ENCODE measurements around the gene GGTA1. TPM values are rescaled to one million over a fixed set of nuclear protein-coding genes. Genes with fewer than 3 reads are reported as not detected.

The GGTA1 gene
- total and polyA plus RNA-seq, 7 donors = 3.6 to 18.0 (median 7.2) TPM

- no peak for TF ChIP-seq POLR2A (IDR thresholded peaks at IDR 0.05)
- peak; percentile 14 to 63 (median 49) for TF ChIP-seq CTCF (IDR thresholded peaks at IDR 0.05)
- Histone ChIP-seq H3K4me3 (peak overlapping the region; percentile 26 to 58 (median 50)), H3K27me3 (peaks cover 0 to 24% (median 7%) of the 10 kb centered on the region in 3 donors), H3K27ac (peak overlapping the region; percentile 53 to 69 (median 65)), H3K4me1 (peaks cover 0 to 27% (median 24%) of the 10 kb centered on the region in 4 donors), H3K9me3 (peaks cover 0 to 3% (median 0%) of the 10 kb centered on the region in 4 donors), H3K36me3 (no peaks in the 10 kb centered on the region)
- no peak for DNase-seq
- intact Hi-C loops (cut with DNase I) = no loop called here
- 1 to 3% methylated on average over 4 of the region's 4 CpGs for WGBS, 2 donors
These were observed 1.5 kb downstream of the GGTA1 start for GRCh38 chr9:121498150-121498486.

GRCh38 chr9:121495976-121496375 is 3.7 kb downstream of the GGTA1 start:
- Histone ChIP-seq H3K27ac (no peak overlapping the region), H3K36me3 (no peaks in the 10 kb centered on the region), H3K9me3 (peaks cover 0 to 3% (median 0%) of the 10 kb centered on the region in 4 donors), H3K4me3 (no peak overlapping the region), H3K27me3 (peaks cover 0 to 18% (median 7%) of the 10 kb centered on the region in 3 donors), H3K4me1 (peaks cover 0 to 27% (median 24%) of the 10 kb centered on the region in 4 donors)
- intact Hi-C loops (cut with DNase I) = no loop called here
- no peak for DNase-seq
- TF ChIP-seq POLR2AphosphoS5 (IDR thresholded peaks at IDR 0.05) (no peak), EP300 (IDR thresholded peaks at IDR 0.05) (no peak), CTCF (IDR thresholded peaks at IDR 0.05) (no peak), POLR2A (IDR thresholded peaks at IDR 0.05) (no peak)

- 52 to 65% methylated on average over 3 of the region's 3 CpGs for WGBS, 2 donors
- no peak for DNase-seq
- TF ChIP-seq POLR2A (IDR thresholded peaks at IDR 0.05) = no peak
- TF ChIP-seq CTCF (IDR thresholded peaks at IDR 0.05) = no peak
- no peak for TF ChIP-seq EP300 (IDR thresholded peaks at IDR 0.05)
- TF ChIP-seq POLR2AphosphoS5 (IDR thresholded peaks at IDR 0.05) = no peak
- intact Hi-C loops (cut with DNase I) = no loop called here
- Histone ChIP-seq H3K36me3 (no peaks in the 10 kb centered on the region), H3K4me3 (no peak overlapping the region), H3K9me3 (peaks cover 0 to 3% (median 0%) of the 10 kb centered on the region in 4 donors), H3K4me1 (peaks cover 0 to 11% (median 10%) of the 10 kb centered on the region in 4 donors), H3K27me3 (peaks cover 0 to 8% (median 4%) of the 10 kb centered on the region in 3 donors), H3K27ac (no peak overlapping the region)
These were observed 5.5 kb downstream of the GGTA1 start for GRCh38 chr9:121494192-121494591.

DNA sequence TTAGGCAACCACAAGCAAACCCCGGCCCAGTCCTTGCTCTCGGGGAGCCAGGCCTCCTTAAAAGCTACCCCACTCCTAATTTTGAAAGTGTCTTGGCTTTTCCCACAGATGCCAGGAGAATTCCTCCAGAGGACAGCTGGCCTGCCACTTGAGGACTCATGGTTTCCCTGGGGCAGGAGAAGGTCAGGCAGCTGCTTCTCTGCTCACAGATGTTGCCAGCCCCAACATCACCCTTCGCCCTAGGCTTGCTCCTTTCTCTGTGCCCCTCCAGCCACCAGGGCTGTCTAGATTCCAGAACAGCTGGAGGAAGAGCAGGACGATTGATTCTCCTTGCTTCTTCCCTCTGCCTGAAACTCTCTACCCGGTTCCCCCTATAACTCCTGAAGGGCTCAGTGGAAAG is 8.5 kb downstream of the GGTA1 start:
- no peaks in the 10 kb centered on the region for H3K4me1 ChIP-seq
- DNase-seq = no peak
- H3K4me3 ChIP-seq = no peak overlapping the region
- 81 to 85% methylated on average over 5 of the region's 5 CpGs for WGBS, 2 donors
- peaks cover 0 to 1% (median 0%) of the 10 kb centered on the region in 4 donors for H3K9me3 ChIP-seq
- no peaks in the 10 kb centered on the region for H3K27me3 ChIP-seq
- TF ChIP-seq POLR2AphosphoS5 (IDR thresholded peaks at IDR 0.05) = no peak
- no peak for TF ChIP-seq POLR2A (IDR thresholded peaks at IDR 0.05)
- no peak for TF ChIP-seq EP300 (IDR thresholded peaks at IDR 0.05)
- TF ChIP-seq CTCF (IDR thresholded peaks at IDR 0.05) = no peak
- intact Hi-C loops (cut with DNase I) = no loop called here
- no peaks in the 10 kb centered on the region for H3K36me3 ChIP-seq
- H3K27ac ChIP-seq = no peak overlapping the region

DNA sequence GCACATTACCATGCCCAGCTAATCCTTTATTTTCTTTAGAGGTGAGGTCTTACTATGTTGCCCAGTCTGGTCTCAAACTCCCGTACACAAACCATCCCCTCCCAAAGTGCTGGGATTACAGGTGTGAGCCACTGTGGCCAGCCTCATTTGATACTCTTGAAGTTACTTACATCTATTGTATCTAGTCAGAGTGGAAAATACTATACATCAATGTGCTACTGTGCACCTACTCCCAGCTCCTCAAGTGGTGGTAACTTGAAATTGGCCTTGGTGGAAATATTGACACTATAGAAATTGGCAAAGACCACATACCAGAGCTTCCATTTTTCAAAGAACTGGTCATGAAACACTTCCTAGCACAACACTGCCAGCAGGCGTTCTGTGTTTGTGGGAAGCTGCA is 10.3 kb downstream of the GGTA1 start:
- intact Hi-C loops (cut with DNase I) = no loop called here
- TF ChIP-seq POLR2AphosphoS5 (IDR thresholded peaks at IDR 0.05) (no peak), CTCF (IDR thresholded peaks at IDR 0.05) (no peak), POLR2A (IDR thresholded peaks at IDR 0.05) (no peak), EP300 (IDR thresholded peaks at IDR 0.05) (no peak)
- Histone ChIP-seq H3K36me3 (no peaks in the 10 kb centered on the region), H3K4me3 (no peak overlapping the region), H3K27ac (no peak overlapping the region), H3K27me3 (no peaks in the 10 kb centered on the region), H3K9me3 (no peaks in the 10 kb centered on the region), H3K4me1 (peaks cover 0 to 12% (median 0%) of the 10 kb centered on the region in 4 donors)
- DNase-seq = no peak
- WGBS, 2 donors = 88 to 90% methylated on average over 2 of the region's 2 CpGs

Data from sigmoid colon (tissue), 7 donors.